Measurements from ENCODE around the gene OPRL1. TPM values are rescaled to one million over a fixed set of nuclear protein-coding genes. Genes with fewer than 3 reads are reported as not detected.

The OPRL1 gene
- polyA plus RNA-seq, 3 donors, result 7.0 to 9.0 (median 8.8) TPM

- Histone ChIP-seq H2AFZ (ENCODE audit: insufficient read depth, low read depth, low read length, poor library complexity, severe bottlenecking) (peak overlapping the region; percentile 72), H3K9me3 (replicated peaks in 1 of 2; ENCODE audit: control insufficient read depth in 1 of 2, insufficient read depth in 1 of 2, low read length in 2 of 2) (peaks cover 8 to 9% of the 10 kb centered on the region in 2 donors), H3K27ac (ENCODE audit: low read depth in 1 of 2, low read length in 2 of 2) (peak overlapping the region in 1 of 2 donors; percentile 40), H3K36me3 (replicated peaks in 1 of 2; ENCODE audit: control insufficient read depth in 1 of 2, insufficient read depth in 2 of 2, low read length in 2 of 2) (no peaks in the 10 kb centered on the region), H3K4me3 (replicated peaks in 1 of 3; ENCODE audit: low read depth in 2 of 3, low read length in 3 of 3) (peak overlapping the region; percentile 7 to 94 (median 40)), H3K27me3 (ENCODE audit: control insufficient read depth in 2 of 2, insufficient read depth in 2 of 2, low read length in 2 of 2) (peaks cover 9 to 20% of the 10 kb centered on the region in 2 donors), H3K4me1 (ENCODE audit: control insufficient read depth in 1 of 2, insufficient read depth in 2 of 2, low read length in 2 of 2) (peaks cover 38 to 55% of the 10 kb centered on the region in 2 donors), H3K4me2 (replicated peaks; ENCODE audit: extremely low read depth, low read length, poor library complexity, severe bottlenecking) (peak overlapping the region; percentile 97), H3K9ac (ENCODE audit: insufficient read depth, low read length, poor library complexity, severe bottlenecking) (peak overlapping the region; percentile 35), H4K20me1 (ENCODE audit: insufficient read depth, low read length) (peaks cover 83% of the 10 kb centered on the region), H3K79me2 (ENCODE audit: insufficient read depth, low read length) (peaks cover 49% of the 10 kb centered on the region)
- peaks cover 23 to 26% (median 24%) of the 10 kb centered on the region in 3 donors for H3K27me3 Mint-ChIP-seq (ENCODE audit: low read depth in 3 of 3)
- under 1% methylated on average over 13 of the region's 13 CpGs for WGBS (ENCODE audit: insufficient coverage)
- no peak for TF ChIP-seq CTCF (IDR thresholded peaks at IDR 0.05)
- intact Hi-C loops (cut with micrococcal nuclease), result loop anchor here (5.0 kb wide), 2 partner anchors 40 to 170 kb away; no protein-coding TSS in a partner anchor
- H3K36me3 Mint-ChIP-seq, result peaks cover 6 to 11% of the 10 kb centered on the region in 2 donors
- peak overlapping the region in 6 of 7 donors; percentile 11 to 76 (median 70) for H3K27ac Mint-ChIP-seq
- peaks cover 6 to 9% (median 8%) of the 10 kb centered on the region in 7 donors for H3K9me3 Mint-ChIP-seq
- H3K4me3 Mint-ChIP-seq, result peak overlapping the region; percentile 79 to 95
- H3K4me1 Mint-ChIP-seq, result peaks cover 40% of the 10 kb centered on the region
- DNase-seq, result no peak
Measured at GRCh38 chr20:64082126-64082731, 2.3 kb downstream of the OPRL1 start.

- intact Hi-C loops (cut with micrococcal nuclease), result loop anchor here (5.0 kb wide), 2 partner anchors 39 to 169 kb away; no protein-coding TSS in a partner anchor
- Histone ChIP-seq H3K79me2 (ENCODE audit: insufficient read depth, low read length) (peaks cover 42% of the 10 kb centered on the region), H3K27ac (ENCODE audit: low read depth in 1 of 2, low read length in 2 of 2) (peak overlapping the region in 1 of 2 donors; percentile 40), H4K20me1 (ENCODE audit: insufficient read depth, low read length) (peaks cover 81% of the 10 kb centered on the region), H3K4me2 (replicated peaks; ENCODE audit: extremely low read depth, low read length, poor library complexity, severe bottlenecking) (peak overlapping the region; percentile 97), H3K4me1 (ENCODE audit: control insufficient read depth in 1 of 2, insufficient read depth in 2 of 2, low read length in 2 of 2) (peaks cover 38 to 48% of the 10 kb centered on the region in 2 donors), H3K36me3 (replicated peaks in 1 of 2; ENCODE audit: control insufficient read depth in 1 of 2, insufficient read depth in 2 of 2, low read length in 2 of 2) (no peaks in the 10 kb centered on the region), H3K9ac (ENCODE audit: insufficient read depth, low read length, poor library complexity, severe bottlenecking) (peak overlapping the region; percentile 35), H3K27me3 (ENCODE audit: control insufficient read depth in 2 of 2, insufficient read depth in 2 of 2, low read length in 2 of 2) (peaks cover 9 to 20% of the 10 kb centered on the region in 2 donors), H3K9me3 (replicated peaks in 1 of 2; ENCODE audit: control insufficient read depth in 1 of 2, insufficient read depth in 1 of 2, low read length in 2 of 2) (peaks cover 8 to 14% of the 10 kb centered on the region in 2 donors), H2AFZ (ENCODE audit: insufficient read depth, low read depth, low read length, poor library complexity, severe bottlenecking) (peak overlapping the region; percentile 72), H3K4me3 (replicated peaks in 1 of 3; ENCODE audit: low read depth in 2 of 3, low read length in 3 of 3) (peak overlapping the region; percentile 34 to 94 (median 40))
- H3K4me3 Mint-ChIP-seq, result peak overlapping the region; percentile 79 to 95
- WGBS (ENCODE audit: insufficient coverage), result 4% methylated on average over 8 of the region's 13 CpGs
- no peak for TF ChIP-seq CTCF (IDR thresholded peaks at IDR 0.05)
- peaks cover 6 to 9% of the 10 kb centered on the region in 2 donors for H3K36me3 Mint-ChIP-seq
- peaks cover 6 to 12% (median 10%) of the 10 kb centered on the region in 7 donors for H3K9me3 Mint-ChIP-seq
- H3K27me3 Mint-ChIP-seq (ENCODE audit: low read depth in 3 of 3), result peaks cover 23 to 26% (median 24%) of the 10 kb centered on the region in 3 donors
- peak; percentile 27 to 57 (median 53) for DNase-seq
- H3K4me1 Mint-ChIP-seq, result peaks cover 38% of the 10 kb centered on the region
- peak overlapping the region in 6 of 7 donors; percentile 30 to 76 (median 66) for H3K27ac Mint-ChIP-seq
Measured at GRCh38 chr20:64082820-64083377, 3.0 kb downstream of the OPRL1 start.

All from CD14-positive monocyte (primary cell).